Muscle layer of duodenum (tissue), 2 donors: Measurements from ENCODE around the gene BCR.

Experiments
- H3K27ac ChIP-seq: one replicate; pipeline ENCODE4 v1.7.0; 2013; ENCODE audit warnings: mild to moderate bottlenecking, low read length
- H3K27me3 ChIP-seq: one replicate; pipeline ENCODE4 v1.7.0; 2013; ENCODE audit warnings: low read depth, mild to moderate bottlenecking, control low read depth, low read length
- H3K36me3 ChIP-seq, 2 donors: one replicate each; pipeline ENCODE4 v1.7.0; 2013; ENCODE audit warnings: low read length in 2 of 2, control low read depth in 1 of 2, mild to moderate bottlenecking in 1 of 2; ENCODE audit not compliant: insufficient read depth in 2 of 2, control insufficient read depth in 1 of 2
- H3K4me1 ChIP-seq, 2 donors: one replicate each; pipeline ENCODE4 v1.7.0; 2013; ENCODE audit warnings: low read length in 2 of 2, mild to moderate bottlenecking in 2 of 2, control low read depth in 1 of 2, moderate library complexity in 1 of 2; ENCODE audit not compliant: insufficient read depth in 2 of 2, control insufficient read depth in 1 of 2
- H3K4me3 ChIP-seq, 2 donors: one replicate each; pipeline ENCODE4 v1.7.0; 2013; ENCODE audit warnings: low read length in 2 of 2, low read depth in 1 of 2, mild to moderate bottlenecking in 1 of 2
- H3K9me3 ChIP-seq, 2 donors: one replicate each; pipeline ENCODE4 v1.7.0; 2013; ENCODE audit warnings: low read length in 2 of 2, control low read depth in 1 of 2, mild to moderate bottlenecking in 1 of 2; ENCODE audit not compliant: control insufficient read depth in 1 of 2
- donor health status: healthy.

The BCR gene

DNA sequence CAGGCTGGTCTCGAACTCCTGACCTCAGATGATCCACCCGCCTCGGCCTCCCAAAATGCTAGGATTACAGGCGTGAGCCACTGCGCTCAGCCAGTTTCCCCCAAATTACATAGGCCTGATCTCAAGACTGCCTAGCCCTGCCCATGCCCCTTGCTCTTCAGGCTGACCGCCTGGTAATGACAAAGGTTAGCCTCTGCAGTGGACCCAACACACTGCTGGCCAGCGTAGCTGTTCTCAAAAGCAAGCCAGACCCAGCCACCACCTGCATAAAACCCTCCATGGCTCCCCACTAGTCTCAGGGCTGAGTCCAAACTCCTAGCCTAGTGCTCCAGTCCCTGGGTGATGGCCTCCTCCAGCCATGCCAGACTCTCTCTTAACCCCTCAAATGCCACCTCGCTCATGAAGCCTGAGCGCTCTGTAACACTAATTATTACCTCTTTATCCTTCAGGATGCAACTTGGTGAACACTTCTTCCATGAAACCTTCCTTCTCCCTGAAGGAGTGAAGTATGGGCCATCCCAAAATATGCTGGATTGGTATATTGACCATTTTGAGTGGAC is 37.7 kb upstream of the BCR start:
- Histone ChIP-seq H3K4me3 (peak overlapping the region in 1 of 2 donors; percentile 39), H3K36me3 (no peaks in the 10 kb centered on the region), H3K27ac (peak overlapping the region; percentile 40)

DNA sequence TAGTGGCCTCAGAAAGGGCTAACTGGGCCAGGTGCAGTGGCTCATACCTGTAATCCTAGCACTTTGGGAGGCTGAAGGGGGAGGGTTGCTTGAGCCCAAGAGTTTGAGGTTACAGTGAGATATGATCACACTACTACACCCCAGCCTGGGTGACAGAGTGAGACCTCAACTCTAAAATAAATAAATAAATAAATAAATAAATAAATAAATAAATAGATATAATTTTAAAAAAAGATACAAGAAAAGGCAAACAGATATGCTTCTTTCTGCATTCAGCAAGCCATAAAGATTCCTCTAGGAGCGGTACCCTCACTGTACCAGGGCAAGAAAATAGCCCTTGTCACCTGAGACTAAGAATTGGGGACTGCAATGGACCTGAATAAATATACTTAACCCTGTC is 37.2 kb upstream of the BCR start:
- Histone ChIP-seq H3K4me3 (no peak overlapping the region), H3K4me1 (peaks cover 4 to 19% of the 10 kb centered on the region in 2 donors), H3K27me3 (no peaks in the 10 kb centered on the region), H3K9me3 (no peaks in the 10 kb centered on the region), H3K36me3 (no peaks in the 10 kb centered on the region), H3K27ac (no peak overlapping the region)

More for the DNA sequence above, 37.7 kb upstream of the BCR start:
- Histone ChIP-seq H3K4me1 (peaks cover 4 to 14% of the 10 kb centered on the region in 2 donors), H3K27me3 (no peaks in the 10 kb centered on the region), H3K9me3 (no peaks in the 10 kb centered on the region)

DNA sequence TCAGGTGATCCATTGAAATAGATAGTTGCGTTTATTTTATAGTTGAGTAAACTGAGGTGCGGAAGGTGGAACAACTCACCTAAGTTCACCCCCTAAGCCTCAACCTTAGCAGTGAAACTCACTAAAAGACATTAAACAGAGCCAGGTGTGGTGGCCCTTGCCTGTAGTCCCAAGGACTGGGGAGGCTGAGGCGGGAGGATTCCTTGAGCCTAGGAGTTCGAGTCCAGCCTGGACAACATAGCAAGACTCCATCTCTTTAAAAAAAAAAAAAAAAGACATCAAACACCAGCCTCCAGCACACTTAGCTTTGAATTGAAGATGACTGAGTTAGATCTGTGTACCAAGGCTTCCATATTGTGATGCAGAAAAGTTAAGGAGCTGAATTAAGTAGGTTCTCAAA is 35.9 kb upstream of the BCR start:
- no peaks in the 10 kb centered on the region for H3K27me3 ChIP-seq
- H3K36me3 ChIP-seq = peaks cover 0 to under 1% of the 10 kb centered on the region in 2 donors
- H3K4me3 ChIP-seq = peak overlapping the region; percentile 53 to 64
- no peaks in the 10 kb centered on the region for H3K9me3 ChIP-seq
- H3K27ac ChIP-seq = peak overlapping the region; percentile 78
- H3K4me1 ChIP-seq = peaks cover 4 to 20% of the 10 kb centered on the region in 2 donors

DNA sequence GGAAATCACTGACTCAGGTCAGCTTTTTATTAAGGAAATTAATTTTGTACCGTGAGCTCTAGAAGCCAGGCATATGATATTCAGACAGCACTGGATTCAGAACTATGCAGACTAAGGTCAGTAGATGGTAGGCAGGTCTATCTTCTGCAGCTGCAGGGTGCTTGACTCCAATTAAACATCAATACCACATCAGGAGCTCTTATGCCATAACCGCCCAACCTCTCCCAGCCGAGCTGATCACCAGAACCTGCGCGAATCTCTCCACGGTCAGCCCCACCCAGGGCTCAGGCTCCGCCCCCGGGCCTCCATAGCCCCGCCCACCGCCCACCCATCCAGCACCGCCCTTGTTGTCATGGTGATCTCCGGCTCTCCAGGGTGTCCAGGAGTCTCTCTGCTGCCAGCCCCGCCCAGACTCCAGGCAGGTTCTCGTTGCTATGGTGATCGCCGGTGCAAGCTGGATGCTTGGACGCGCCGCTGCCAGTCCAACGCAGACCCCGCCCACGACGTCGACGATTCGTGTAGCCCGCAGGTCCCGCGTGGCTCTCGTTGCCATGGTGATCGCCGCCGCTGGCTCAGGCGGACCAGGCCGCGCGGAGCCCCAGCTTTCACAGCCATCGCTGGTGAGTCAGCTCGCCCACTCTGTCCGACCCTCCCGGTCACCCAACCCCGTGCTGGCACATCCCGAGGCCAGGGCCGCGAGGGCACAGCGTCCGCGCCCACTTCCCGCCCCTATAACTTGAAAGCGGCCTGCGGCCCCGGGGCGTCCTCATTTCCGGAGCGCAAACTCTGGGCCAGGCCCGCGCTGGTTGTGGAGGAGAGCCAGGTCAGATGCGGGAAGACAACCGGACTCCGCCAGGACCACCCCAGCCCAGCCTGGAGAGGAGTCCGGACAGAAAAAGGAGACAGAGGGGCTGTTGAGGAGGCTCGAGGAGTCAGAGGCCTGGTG is 35.1 kb upstream of the BCR start, which contains the start of gene RAB36:
TSS of gene RAB36 (plus strand) at position 546 of the 946 bp plus-strand sequence. CDS start 1,140 bp downstream, outside the sequence.
- H3K27ac ChIP-seq = peak within 1 kb of the TSS; percentile 78
- no peaks in the 10 kb centered on the region for H3K27me3 ChIP-seq
- peaks cover 0 to 6% of the 10 kb centered on the region in 2 donors for H3K36me3 ChIP-seq
- peak within 1 kb of the TSS; percentile 53 to 64 for H3K4me3 ChIP-seq
- no peaks in the 10 kb centered on the region for H3K9me3 ChIP-seq
- H3K4me1 ChIP-seq = peaks cover 4 to 20% of the 10 kb centered on the region in 2 donors

DNA sequence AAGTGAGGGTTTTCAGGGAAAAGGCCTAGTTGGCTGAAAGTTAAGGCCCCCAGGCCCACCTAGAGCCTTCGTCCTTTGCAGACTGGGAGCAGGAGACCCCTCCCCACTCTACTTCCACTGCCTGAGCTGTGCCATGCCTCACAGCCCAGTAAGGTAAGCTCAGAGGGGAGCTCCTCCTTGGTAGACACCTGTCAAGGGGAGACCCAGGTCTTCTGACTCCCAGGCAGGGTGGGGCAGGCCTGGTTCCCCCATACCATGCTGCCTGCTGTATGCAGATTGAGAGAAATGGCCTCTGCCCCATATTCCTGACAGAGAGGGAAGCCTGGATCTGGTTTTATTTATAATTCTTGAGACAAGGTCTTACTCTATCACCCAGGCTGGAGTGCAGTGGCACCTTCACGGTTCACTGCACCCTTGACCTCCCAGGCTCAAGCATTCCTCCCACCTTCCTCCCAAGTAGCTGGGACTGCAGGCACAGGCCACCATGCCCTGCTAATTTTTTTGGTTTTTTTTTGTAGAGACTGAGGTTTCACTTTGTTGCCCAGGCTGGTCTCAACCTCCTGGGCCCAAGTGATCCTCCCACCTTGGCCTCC is 34.3 kb upstream of the BCR start:
- Histone ChIP-seq H3K27ac (peak overlapping the region; percentile 63), H3K36me3 (peaks cover 0 to 6% of the 10 kb centered on the region in 2 donors), H3K27me3 (no peaks in the 10 kb centered on the region), H3K4me3 (peak overlapping the region; percentile 48 to 64), H3K4me1 (peaks cover 4 to 20% of the 10 kb centered on the region in 2 donors), H3K9me3 (no peaks in the 10 kb centered on the region)

DNA sequence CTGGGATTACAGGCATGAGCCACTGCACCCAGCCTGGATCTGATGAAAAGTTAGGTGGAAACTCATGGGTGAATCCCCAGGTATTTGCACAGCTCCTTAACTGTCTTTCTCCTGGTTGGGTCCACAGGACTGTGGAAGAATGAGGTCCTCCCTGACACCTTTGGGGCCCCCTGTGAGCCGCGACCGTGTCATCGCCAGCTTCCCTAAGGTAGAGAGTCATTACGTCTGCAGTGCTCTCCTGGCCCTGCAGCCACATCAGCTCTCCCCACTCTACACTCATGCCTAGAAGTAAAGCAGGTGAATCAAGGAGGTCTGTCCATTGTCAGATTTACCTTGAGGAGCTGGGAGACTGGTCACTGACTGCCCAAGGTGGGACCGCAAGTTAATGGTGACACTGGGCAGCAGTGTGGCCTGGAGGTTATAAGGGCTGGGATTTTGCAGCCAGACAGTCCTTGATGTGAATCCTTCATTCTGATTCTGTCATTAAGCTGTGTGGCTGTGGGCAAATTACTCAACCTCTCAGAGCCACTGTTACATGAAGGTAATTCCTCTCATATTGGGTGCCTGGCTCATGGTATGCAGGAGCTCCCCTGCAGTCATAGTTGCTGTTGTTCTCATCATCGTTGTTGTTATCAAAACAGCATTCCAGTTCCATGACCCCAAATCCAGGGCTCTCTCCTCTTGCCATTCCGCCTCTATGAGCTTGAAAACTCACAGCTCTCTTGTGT is 33.7 kb upstream of the BCR start:
- Histone ChIP-seq H3K4me1 (peaks cover under 1 to 16% of the 10 kb centered on the region in 2 donors), H3K27me3 (no peaks in the 10 kb centered on the region), H3K4me3 (no peak overlapping the region), H3K9me3 (no peaks in the 10 kb centered on the region), H3K27ac (peak overlapping the region; percentile 21), H3K36me3 (peaks cover 0 to 6% of the 10 kb centered on the region in 2 donors)

DNA sequence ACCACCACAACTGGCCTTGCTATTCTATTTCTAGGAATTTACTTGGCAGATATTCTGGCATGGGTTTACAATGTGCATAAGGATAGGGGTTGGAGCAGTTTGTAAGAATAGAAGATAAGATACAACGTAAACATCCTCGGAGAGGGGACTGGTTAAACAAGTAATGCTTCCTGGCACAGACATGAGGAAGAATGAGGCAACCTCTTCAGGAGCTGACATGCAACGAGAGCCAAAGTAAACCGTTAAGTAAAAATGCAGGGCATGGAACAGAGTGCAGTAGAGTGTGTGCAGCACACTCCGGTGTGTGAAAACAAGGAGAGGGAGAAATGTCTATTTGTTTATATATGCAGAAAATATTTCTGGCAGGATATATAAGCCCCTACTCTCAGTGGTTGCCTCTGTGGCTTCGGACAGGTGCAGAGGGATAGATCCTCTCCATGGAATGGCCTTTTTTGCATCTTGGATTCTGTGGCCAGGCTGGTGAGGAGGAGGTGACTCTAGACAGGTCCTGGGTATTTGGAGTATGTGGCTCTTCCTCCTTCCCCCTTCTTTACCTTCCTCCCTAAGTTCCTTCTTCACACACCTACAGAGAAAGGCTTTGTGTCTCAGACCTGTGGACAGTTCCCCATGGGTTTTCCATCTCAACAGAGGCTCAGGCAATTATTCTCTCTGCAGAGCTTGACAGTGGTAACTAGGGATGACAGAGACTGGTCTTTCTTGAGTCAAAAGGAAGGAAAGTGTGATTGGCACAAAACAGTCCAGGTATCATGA is 32.5 kb upstream of the BCR start:
- H3K27me3 ChIP-seq = no peaks in the 10 kb centered on the region

DNA sequence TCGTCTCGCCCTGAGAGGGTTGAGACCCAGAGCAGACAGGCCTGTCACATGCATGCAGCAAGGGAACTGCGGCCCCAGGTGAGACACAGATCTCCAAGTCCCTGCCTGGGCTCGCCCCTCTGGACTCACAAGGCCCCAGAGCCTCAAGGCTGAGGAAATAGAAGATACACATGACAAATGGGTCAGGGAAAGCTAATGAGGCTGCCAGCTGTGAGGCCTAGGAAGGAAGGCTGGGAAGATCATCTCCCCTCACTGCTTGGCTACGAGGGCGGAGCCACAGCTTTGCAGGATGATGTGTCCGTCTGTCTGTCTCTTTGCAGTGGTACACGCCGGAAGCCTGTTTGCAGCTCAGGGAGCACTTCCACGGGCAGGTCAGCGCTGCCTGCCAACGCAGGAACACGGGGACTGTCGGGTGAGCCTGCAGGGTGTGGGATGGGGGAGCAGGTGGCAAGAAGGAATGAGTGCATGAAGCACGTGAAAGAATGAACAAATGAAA is 30.5 kb upstream of the BCR start:
- Histone ChIP-seq H3K9me3 (no peaks in the 10 kb centered on the region), H3K36me3 (peaks cover 0 to 9% of the 10 kb centered on the region in 2 donors), H3K27ac (no peak overlapping the region)

More for the DNA sequence above, 32.5 kb upstream of the BCR start:
- H3K36me3 ChIP-seq = peaks cover 0 to 9% of the 10 kb centered on the region in 2 donors
- H3K27ac ChIP-seq = no peak overlapping the region
- no peak overlapping the region for H3K4me3 ChIP-seq
- no peaks in the 10 kb centered on the region for H3K9me3 ChIP-seq
- H3K4me1 ChIP-seq = peaks cover 0 to 8% of the 10 kb centered on the region in 2 donors

DNA sequence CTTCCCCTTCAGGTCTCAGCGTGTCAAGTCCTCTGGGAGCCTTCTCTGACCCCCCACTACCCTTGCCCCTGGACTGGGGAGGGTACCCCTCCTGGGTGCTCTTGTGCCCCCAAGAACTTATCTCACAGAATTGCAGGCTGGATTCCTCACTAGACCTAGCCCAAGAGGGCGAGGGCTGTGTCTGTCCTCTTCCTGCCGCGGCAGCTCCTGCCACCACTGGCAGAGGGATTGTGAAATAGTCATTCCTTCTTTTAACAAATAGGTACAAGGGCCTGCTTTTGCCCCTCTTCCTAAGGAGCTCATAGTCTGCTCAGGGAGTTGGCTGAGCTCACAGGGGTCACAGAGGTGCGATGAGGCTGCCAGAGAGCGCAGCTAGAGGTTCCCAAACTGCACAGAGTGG is 29.5 kb upstream of the BCR start:
- H3K9me3 ChIP-seq = no peaks in the 10 kb centered on the region
- H3K4me3 ChIP-seq = no peak overlapping the region
- peaks cover 0 to 9% of the 10 kb centered on the region in 2 donors for H3K36me3 ChIP-seq
- no peak overlapping the region for H3K27ac ChIP-seq
- peaks cover 0 to 8% of the 10 kb centered on the region in 2 donors for H3K4me1 ChIP-seq
- no peaks in the 10 kb centered on the region for H3K27me3 ChIP-seq

More for the DNA sequence above, 30.5 kb upstream of the BCR start:
- Histone ChIP-seq H3K4me3 (no peak overlapping the region), H3K4me1 (peaks cover 0 to 8% of the 10 kb centered on the region in 2 donors), H3K27me3 (no peaks in the 10 kb centered on the region)

DNA sequence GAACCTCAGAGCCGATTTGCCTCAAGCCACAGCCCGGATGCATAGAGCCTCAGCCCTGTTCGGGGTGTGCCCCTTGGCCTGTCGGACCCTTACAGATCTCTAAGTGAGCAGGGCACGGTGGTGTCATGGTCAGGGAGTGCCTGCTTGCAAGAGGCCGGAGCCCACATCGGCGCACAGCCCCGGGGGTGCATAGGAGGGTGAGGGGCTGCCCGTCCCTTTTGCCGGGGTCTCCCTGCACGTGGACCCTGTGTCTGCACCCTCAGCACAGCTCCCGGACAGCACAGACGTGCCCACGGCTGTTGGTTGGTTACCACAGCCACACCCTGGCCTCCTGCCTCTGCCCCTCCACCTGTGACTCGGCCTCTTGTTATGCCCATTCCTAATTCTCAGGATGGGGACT is 28.5 kb upstream of the BCR start:
- H3K27me3 ChIP-seq = no peaks in the 10 kb centered on the region
- H3K27ac ChIP-seq = no peak overlapping the region
- H3K4me3 ChIP-seq = no peak overlapping the region

More for the DNA sequence above, 28.5 kb upstream of the BCR start:
- H3K9me3 ChIP-seq = no peaks in the 10 kb centered on the region
- H3K36me3 ChIP-seq = peaks cover 0 to 9% of the 10 kb centered on the region in 2 donors
- H3K4me1 ChIP-seq = peaks cover 0 to 8% of the 10 kb centered on the region in 2 donors
